ENCODE measurements around the gene CST9.
A peak's percentile ranks its signal among the peaks of the same experiment; 100 is the strongest.

Gene CST9, protein sequence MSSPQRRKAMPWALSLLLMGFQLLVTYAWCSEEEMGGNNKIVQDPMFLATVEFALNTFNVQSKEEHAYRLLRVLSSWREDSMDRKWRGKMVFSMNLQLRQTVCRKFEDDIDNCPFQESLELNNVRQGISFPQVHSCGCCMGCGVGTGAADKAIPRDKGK

DNA sequence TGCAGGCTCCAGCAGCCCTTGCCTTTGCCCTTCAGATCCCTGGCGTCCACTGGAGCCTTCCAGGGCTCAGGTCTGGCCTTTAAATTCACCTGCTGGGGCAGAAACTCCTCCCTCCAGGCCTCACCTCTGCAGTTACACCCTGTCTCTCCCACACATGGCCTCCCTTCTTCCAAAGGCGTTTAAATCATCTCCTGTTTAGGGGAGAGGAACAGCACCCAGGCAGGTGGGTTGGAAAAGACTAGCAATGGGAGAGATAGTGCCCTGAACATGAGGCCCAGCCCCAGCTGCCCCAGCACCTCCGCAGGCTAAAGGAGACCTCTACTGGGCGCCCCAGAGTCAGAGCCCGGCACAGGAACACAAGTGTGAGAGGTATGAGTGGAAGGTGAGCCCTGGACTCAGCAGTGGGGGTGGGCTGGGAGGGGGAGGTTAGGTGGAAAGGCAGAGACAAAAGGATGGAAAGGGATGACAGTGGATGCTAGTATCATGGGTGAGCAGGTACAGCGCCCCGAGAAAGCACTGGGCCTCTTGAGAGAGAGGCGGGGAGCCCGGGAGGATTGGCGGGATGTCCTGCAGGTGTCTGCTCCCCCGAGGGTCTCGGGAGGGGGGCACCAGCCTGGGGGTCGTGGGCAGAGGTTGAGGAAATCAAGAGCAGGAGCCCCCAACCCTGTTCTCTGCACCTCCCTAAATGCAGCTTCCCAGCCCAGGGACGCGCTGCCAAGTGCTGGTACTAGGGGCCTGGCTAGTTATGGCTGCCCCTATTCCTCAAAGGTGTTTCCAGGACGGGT lies at the start of gene CST9:
CST9 (minus strand) TSS at position 51 of the 785 bp plus-strand sequence. CDS start 53 bp downstream, outside the sequence.
- no peak for DNase-seq

DNA sequence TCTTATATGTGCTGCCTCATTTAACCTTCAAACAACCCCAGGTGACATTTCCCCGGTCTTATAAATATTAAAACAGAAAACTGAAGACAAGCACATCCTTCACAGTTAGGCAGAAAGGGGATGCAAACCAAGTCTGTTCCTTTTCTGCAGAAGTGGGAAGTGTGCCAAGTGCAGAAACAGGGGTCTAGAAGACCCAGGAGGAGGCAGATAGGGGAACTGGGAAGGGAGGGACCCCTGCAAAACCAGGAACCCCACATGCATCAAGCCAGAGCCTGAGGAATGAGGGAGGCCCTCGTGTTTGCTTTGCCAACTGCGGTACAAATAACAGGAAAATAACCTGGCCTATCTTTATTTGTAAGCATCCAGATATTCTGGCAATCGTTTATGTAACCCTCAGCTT lies 49.0 kb upstream of the CST9 start:
- DNase-seq, result peak in 1 of 56 donors; percentile 26

DNA sequence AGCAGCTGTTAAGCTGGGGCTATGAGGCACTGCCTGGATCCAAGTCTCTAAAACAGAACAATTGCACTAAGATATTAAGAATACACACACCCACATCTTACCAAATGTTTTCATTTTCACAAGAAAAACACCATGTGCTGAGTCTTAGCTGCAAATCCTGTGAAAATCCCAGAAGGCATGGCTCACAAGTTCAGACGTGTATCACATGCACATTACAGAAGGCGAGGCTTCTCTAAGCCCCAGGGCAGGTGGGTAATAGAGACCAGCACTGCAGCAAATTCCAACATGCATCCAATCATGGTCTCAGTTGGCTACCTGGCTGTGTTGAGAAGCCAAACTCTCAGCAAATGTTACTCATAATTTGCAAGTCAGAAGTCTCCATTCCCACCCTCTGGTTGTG lies 48.3 kb upstream of the CST9 start:
- no peak for DNase-seq

DNA sequence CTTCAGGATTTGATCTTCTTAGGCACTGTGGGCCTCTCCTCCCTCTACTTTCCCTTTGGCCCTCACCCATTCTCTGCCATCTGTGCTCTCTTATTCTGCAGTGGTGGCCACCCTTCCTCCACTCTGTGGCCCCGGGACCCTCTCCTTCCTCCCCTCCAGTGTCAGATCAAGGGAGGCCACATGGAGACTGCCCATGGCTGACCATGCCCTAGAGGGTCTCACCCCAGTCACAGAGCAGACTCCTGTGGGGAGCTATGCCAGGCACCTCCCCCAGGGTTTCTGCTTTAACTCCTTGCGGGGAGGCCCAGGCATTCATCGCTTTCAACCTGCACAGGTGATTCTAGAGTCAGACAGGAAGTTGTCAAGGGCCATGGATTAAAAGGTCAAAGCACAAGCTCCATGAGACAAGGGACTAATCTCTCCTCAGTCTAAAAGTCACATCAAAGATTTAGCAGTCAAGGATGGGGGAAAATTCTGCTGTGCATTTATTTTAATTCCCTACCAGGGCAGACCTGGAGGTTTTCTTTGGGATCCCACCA lies 47.8 kb upstream of the CST9 start:
- no peak for DNase-seq

DNA sequence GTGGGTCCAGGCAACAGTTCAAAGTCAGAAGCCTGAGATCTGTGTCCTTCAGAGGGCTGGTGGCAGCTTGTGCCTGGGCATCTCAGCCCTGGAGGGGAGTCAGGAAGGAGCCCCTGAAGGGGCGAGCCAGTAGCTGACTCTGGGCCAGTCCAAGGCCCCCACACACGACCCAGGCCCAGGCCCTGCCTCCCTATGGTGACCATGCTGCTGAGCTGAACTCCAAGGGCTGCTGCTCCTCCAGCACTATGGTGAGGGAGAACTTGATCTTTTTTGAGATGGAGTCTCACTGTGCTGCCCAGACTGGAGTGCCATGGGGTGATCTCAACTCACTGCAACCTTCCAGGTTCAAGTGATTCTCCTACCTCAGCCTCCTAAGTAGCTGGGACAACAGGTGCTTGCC lies 47.2 kb upstream of the CST9 start:
- no peak for DNase-seq

DNA sequence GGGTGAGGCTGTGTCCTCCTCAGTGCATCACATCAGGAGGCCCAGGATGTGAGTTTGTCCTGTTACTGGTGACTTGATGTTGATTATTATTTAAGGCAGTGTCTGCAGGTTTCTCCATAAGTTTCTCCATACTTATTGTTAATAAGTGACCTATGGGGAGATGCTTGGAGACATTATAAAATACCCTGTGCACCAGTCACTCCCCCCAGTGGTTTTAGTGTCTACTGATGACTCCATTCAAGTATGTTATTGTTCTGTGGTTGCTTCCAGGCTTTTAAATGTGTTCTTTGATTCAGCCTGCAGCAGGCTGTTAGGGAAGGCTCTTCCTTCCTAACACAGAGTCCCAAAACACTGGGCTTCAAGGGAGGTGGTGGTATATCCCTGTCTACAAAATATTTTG lies 46.7 kb upstream of the CST9 start:
- DNase-seq, result no peak

DNA sequence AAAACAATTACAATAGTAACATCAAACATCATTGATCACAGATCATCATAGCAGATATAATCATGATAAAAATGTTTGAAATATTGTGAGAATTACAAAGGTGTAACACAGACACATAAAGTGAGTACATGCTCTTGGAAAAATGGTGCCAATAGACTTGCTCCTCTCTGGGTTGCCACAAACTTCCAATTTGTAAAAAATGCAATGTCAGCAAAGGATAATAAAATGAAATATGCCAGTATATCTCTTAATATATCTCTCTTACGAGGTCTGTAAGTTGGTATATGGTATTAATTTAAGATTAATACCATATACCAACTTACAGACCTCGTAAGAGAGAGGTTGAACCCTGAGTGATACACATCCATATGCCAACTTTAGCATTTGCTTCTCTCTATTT lies 45.4 kb upstream of the CST9 start:
- no peak for DNase-seq

DNA sequence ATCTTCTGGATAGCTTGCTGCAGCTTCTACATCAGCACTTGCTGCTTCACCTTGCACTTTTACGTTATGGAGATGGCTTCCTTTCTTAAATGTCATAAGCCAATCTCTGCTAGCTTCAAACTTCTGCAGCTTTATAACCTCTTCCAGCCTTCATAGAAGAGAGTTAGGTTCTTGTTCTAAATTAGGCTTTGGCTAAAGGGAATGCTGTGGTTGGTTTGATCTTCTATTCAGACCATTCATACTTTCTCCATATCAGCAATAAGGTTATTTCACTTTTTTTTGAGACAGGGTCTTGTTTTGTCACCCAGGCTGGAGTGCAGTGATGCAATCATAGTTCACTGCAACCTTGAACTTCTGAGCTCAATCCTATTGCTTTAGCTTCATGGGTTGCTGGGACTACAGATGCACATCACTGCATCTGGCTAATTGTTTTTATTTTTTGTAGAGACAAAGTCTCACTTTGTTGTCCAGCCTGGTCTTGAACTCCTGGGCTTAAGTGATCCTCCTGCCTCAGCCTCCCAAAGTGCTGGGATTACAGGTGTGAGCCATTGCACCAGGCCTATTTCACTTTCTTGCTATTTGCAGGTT lies 44.2 kb upstream of the CST9 start:
- DNase-seq, result no peak

DNA sequence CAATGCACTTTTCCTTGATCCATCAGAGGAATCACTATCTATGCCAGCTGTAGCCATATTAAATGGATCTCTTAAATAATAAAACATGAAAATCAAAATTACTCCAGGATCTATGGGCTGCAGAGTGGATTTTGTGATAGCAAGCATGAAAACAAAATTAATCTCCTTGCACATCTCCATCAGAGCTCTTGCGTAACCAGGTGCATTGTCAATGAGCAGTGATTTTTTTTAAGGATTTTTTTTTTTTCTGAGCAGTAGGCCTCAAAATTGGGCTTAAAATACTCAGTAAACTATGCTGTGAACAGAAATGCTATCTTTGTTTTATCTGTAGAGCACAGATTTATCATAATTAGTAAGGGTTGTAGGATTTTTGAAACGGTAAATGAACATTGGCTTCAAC lies 43.5 kb upstream of the CST9 start:
- no peak for DNase-seq

DNA sequence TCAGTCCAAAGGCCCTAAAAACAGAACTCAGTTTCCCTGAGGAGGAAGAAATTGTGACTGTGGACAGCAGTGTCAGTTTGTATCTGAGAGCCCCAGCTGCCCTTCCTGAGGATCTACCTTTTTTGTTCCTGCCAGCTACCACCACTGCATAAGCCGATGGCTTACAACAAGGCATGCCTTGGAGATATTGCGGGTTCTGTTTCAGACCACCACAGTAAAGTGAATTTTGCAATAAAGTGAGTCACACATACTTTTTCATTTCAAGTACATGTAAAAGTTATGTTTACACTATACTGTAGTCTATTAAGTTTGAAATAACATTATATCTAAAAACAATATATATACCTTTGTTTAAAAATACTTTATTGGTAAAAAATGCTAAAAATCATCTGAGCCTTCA lies 41.6 kb upstream of the CST9 start:
- no peak for DNase-seq

DNA sequence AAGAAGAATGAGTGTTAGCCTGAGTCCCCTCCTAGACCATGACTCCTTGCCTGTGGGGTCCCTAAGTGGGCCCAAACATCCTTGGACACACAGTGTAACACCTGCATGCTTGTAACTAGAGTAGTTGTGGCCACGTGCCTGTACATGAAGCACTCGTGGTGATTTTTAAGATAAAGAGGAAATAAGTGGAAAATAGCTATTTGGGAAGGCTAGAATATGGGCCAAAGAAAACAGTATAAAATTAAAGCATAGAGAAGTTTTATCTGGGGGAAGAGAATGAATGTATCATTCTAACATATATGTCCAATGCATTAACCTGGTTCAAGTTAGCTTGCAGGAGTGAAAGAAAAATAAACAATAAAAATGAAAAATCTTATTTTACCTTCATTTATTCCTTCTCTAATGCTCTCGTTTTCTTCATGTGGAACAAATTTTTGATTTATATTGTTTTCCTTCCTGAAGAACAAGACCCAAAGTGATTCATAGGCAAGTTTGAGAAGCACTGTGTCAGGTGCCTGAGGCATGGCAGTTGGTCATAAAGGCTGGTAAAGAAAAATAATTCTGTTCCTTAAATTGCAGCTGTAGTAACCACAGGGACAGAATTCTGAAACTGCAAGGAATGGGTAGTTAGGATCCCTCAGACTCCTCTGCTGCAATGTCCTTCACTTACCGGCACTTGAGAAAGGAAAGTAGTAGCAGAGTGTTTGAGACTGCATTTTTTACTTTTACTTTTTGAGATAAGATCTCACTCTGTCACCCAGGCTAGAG lies 40.6 kb upstream of the CST9 start:
- DNase-seq, result no peak

DNA sequence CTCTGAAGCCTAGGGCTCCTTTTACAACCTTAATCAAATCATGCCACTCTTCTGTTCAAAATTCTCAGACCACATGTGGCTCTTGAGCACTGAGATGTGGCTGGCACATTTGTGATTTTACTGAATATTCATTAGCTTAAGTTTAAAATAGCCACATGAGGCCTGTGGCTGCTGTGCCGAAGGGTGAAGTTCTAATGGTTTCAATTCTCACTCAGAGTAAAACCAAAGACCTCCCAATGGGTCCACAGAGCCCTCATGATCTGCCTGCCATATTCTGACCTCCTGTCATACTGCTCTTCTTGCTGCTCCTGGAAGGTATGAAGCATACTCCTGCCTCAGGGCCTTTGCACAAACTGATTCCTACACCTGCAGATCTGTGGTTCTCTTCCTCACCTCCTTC lies 39.9 kb upstream of the CST9 start:
- DNase-seq, result no peak

DNA sequence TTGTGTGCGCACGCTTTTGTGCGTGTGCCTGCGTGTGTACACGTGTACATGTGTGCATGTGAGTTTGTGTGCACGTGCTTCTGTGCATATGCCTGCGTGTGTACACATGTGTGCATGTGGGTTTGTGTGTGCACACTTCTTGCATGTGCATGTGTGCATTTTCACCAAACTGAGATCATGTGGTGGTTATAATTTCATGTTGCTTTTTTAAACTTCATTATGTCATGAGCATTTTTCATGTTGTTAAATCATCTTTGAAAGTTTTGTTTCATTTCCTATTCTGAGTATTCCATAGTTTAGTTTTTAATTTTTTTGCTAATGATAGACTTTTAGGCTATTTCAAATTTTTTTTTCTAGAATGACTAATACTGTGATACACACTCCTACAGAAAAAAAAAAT lies 38.4 kb upstream of the CST9 start:
- DNase-seq, result no peak

DNA sequence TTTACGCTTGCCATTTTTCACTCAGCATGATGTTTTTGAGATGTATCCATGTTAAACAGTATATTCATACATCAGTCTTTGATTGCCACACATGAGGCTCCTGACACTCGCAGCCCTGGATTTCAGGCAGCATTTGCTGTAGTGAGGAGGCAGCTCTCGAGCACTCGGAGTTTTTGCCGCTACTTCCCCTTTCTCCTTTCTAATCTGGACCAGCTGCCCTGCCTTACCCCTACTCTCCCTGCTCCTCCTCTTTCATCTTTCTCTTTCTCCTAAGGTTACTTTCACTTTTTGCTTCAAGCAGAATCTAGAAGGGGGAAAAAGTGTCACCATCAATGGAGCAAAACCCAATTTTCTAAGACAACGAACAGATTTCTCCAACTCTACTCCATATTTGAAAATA lies 37.9 kb upstream of the CST9 start:
- DNase-seq, result no peak

DNA sequence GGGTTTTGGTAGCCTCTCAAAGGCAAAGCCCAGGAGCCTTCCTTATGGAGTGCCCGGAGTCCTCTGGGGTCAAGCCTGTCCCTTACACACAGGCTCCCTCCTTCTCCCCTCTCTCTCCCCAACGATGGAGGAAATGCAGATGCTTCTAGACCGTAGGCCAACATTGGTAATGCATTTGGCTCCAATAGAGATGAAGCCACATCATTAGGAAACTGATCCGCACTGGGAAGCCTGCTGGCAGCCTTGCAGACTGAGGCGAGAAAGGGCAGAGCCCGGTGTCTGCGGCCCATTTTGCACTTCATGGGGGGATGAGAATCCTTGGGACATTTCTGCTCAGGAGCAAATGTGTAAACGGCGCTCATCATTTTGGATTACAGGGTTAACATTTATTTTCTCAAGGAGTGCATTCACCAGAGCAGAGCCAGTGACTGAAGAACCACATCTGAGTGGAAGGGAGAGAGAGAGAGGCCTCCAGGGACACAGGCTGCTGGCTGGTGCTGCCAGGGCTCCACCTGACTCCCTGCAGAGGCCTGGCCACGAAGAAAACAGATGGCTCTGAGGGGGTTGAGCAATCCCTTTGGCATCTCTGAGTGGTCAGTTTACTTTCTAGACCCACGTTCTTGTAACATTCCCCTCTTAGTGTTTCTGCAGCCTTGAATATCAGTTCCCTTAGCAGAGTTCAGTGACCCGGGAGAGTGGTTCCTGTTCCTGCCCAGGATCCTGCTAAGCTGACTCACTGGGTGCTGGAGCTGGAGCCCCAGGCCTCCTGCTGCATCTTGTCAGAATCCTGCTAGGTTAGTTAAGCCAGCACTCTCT lies 36.4 kb upstream of the CST9 start:
- peak in 4 of 56 donors; percentile 17 to 37 (median 24) for DNase-seq

DNA sequence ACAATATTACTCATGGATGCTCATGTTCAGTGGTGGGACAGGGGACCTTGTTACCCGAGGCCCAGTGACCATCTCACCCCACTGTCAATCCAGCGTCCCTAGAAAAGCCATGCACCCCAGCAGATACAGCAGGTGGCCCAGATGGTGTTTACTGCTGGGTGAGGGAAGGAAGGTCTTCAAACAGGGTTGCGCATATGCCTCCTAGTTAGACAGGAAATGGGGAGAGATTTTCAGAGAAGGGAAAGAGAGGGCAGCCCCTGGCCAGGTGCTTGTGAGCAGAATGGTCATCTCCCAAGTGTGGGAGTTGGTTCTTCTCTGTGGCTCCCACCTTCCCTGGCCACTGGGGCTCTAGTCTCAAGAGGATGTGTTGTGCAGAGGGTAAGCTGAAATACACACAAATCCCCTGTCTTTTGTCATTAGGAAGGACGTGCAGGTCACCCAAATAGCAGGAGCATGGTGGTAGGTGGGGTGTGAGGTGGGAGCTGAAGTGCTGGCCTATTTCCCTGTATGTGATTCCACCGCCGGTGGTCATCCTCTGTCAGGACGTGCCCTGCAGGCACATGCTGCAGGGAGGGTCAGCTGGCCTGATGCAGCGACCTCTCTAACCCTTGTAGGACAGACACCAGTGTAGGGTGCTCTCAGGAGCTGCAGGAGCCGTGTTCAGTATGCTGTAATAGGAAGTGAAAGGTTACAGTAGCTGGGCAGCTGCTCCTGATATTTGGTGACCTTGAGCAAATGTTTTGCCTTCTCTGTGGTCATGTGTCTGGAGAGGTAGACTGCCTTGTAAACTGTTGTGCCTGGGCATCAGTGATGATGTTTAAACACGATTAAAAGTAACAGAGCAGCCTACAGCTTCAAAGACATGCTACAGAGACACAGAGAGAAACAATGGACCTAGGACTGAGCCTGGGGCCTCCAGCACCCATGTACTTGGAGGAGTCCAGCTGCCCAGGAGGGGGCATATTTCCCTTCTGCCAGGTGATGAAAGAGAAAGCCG lies 35.3 kb upstream of the CST9 start:
- no peak for DNase-seq

DNA sequence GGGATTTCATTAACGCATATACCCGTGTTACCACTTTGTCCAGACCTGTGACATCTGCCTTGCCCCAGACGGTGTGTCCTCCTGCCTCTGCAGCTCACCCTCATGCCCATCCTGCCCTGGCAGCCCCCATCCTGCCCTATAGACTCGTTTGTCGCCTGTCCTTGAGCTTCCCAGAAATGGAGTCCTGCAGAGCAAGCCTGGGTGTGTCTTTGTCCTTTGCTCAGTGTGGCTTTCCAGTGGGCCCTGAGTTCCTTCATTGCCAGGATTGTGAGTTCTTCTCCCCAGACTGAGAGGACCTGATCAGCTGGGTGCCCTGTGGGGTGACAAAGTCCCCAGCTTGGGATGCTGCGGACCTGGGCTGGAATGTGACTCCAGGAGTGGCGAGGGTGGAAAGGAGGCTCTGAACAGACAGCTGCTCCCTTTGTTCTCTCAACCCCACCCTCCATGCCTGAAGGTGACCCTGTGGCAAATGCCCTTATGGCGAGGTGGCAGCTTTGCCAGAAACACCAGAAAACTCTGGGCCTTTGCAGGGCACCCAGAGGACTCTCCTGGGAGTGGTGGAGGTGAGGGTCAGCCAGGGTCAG lies 34.4 kb upstream of the CST9 start:
- DNase-seq, result no peak

DNA sequence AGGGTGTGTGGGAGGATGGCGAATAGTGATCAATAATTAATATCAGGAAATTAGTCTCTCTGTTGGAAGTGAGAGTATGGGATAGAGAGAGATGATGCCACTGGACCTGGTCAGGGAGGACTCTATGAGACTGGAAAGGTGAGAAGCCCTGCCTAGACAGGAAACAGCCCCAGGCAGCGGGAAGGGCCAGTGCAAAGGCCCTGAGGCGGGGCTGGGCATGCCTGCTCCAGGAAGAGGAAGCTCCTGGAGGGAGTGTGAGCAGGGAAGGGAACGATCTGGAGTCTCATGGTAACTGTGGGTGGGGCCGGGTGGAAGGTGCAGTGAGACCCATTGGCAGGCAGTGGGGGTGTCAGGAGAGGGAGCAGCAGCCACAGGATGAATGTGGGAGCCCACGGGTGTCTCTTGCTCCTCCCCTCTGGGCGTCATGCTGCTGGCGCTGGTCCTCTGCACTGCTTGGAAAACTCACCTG lies 33.8 kb upstream of the CST9 start:
- no peak for DNase-seq

DNA sequence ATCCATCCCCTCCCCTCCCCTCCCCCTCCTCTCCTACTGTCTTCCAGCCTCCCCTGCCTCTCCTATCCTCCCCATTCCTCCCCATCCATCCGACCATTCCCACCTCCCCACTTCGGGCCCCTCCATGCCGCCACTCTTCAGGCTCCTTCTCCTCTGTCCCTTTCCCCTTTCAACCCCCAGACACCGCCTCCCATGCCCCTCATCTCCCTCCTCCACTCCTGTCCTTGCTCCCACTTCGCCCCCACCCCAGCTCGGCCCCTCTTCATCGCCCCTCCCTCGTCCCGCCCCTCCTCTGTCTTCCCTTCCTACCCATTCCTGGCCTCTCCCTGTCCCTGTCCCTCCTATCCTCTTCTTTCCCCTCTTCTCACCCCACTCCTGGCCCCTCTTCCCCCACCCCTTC lies 32.6 kb upstream of the CST9 start:
- DNase-seq, result no peak
